Thyroid gland (tissue), 4 donors: ENCODE results near the gene PDIA4.

Experiments used
- CTCF ChIP-seq, 6 experiments: fragments of 200-600 bp in 3 of 6; fragments of 450-650 bp in 3 of 6; sonication (generic) in 3 of 6; IDR thresholded peaks; one replicate each; pipeline ENCODE4 v1.5.1; 2016 to 2019; ENCODE audit warnings: antibody characterized with exemption in 6 of 6, mild to moderate bottlenecking in 2 of 6, inconsistent platforms in 1 of 6, moderate library complexity in 1 of 6
- POLR2A ChIP-seq, 2 donors: fragments of 450-650 bp; IDR thresholded peaks; one replicate each; pipeline ENCODE4 v1.6.1; 2017; ENCODE audit warnings: antibody characterized with exemption in 2 of 2, mild to moderate bottlenecking in 2 of 2, moderate library complexity in 1 of 2

- TF ChIP-seq CTCF (IDR thresholded peaks at IDR 0.05) (no peak), POLR2A (IDR thresholded peaks at IDR 0.05) (no peak)
Observed at GRCh38 chr7:149074116-149074885, 46.0 kb upstream of the PDIA4 start.
